ENCODE measurements around the gene RIT1.
A peak's percentile ranks its signal among the peaks of the same experiment; 100 is the strongest.

The RIT1 gene

GRCh38 chr1:155856975-155857930 lies 53.9 kb downstream of the RIT1 start, which contains the start of gene GON4L:
TSS of gene GON4L (minus strand) at chr1:155857214. CDS start at chr1:155853780, 3,434 bp downstream.
- peak; percentile 98 for DNase-seq (ENCODE audit: low spot score)

- DNase-seq (ENCODE audit: low spot score) = no peak
These were observed 54.7 kb downstream of the RIT1 start for GRCh38 chr1:155856257-155856974.

GRCh38 chr1:155850345-155850744 lies 60.8 kb downstream of the RIT1 start:
- DNase-seq (ENCODE audit: low spot score) = no peak

GRCh38 chr1:155847823-155848529 lies 63.2 kb downstream of the RIT1 start:
- no peak for DNase-seq (ENCODE audit: low spot score)
